CD4-positive, alpha-beta T cell treated with Interleukin-4 for 4 hours (primary cell): ENCODE data around the gene LNP1.
"Not testable (repeated sequence)": the region's sequence is repeated elsewhere in the genome, so short reads cannot be mapped to it uniquely, and the experiment has no call there.

Source experiments
- DNase-seq: peaks from one replicate; pipeline ENCODE4 v3.0.0-alpha.2; 2020

LNP1 gene

DNA sequence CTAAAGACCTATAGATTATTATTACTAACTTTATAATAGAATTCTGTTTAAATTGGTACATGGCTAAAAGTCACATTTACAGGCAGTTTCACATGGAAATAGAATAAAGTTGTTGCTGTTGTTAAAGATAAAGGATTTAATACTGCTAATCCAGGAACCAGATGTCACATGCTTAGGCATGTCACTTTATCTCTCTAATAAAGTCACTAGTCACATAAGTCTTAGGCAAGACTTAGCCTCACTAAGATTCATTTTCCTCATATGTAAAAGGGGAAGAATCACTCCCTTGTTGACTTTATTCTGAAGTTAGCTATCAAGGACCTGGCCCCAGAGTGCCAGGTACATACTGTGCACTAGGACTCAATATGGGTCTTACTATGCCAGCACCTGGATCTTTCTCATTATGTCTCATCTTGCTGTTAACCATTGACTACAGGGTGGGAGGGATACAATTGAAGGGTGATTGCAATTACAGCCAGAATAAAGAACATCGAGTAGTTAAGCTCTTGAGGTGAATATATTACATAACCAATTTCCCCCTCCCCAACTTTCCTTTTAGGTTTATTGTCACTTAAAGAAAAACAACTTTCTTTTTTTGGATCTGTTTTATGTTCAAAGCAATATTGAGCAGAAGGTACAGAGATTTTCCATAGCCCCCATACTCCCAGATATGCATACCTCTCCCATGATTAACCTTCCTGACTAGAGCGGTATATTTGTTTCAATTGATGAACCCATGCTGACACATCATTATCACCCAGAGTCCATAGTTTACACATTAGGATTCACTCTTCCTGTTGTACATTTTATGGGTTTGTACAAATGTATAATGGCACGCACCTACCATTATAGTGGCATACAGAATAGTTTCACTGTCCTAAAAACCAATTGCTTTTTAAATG is 36.6 kb downstream of the LNP1 start:
- DNase-seq = no peak

DNA sequence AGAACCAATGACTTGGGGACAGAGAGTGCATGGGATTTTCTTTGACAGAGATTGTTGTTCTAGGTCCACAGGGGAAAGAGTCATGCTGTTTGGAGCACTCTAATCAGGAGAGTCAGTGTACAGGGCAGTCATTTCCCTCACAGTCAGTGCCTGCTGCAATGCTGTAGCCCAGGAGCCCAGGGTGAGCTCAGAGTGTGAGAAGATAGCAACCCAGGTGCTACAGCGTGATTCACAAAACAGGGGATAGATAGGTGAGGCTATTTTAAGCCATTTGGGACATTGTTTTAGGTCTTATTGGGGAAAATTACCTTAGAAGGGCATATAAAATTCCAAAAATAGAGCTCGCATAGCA is 37.3 kb downstream of the LNP1 start:
- no peak for DNase-seq

DNA sequence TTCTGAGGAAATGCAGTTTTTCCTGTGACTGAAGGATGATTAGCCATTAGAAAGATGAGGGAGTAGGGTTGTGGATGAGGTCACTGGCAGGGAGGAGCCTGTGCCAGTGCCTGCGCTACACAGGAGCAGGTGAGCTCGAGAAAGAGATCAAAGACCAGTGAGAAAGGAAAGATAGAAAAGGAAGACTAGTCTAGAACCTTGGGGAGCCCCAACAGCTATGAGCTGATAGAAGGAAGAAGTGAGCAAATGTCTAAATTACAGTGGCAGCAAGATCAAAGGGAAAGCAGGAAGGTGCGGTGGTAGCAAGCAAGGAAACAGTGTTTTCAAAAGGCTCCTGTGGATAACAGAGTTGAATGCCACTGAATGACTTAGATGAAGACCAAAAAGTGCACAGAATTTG is 39.6 kb downstream of the LNP1 start:
- DNase-seq = no peak

DNA sequence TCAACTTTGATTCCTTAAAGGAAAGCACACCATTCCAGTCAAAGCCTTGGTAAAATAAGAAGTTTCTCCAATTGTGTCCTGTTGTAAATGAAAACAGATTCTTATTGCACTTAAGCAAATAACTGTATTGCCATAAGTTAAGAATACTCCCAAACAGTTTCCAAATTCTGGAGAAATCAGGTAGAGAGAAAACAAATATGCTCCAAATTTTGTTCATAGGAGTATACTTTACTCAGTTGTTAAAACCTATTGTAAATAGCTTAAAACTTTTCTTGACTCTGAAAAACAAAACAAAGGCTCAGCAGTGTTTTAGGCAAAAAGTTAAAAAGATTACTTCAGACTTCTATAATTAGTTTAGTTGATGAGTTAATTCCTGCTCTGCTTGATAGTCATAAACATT is 42.4 kb downstream of the LNP1 start:
- no peak for DNase-seq

DNA sequence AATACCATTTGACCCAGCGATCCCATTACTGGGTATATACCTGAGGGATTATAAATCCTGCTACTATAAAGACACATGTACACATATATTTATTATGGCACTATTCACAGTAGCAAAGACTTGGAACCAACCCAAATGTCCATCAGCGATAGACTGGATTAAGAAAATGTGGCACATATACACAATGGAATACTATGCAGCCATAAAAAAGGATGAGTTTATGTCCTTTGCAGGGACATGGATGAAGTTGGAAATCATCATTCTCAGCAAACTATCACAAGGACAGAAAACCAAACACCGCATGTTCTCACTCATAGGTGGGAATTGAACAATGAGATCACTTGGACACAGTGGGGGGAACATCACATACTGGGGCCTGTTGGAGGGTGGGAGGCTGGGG is 45.7 kb downstream of the LNP1 start:
- DNase-seq = not testable (repeated sequence)

DNA sequence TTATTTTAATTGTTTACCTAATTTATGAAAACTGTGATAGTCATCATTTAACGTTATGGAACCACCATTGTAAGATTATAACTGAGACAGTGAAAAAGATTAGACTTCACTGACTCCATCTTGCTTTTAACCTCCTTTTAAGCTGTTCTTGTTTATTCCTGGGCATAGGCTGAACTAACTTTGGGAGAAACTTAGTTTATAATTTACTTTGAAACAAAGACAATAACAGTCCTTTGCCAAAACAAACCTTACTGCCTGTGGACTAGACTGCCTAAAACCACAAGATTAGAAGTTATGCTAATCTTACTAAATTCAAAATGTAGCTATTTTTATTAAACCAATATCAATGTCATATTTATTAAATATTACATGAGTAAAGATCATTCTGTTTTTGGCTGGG is 46.7 kb downstream of the LNP1 start:
- DNase-seq = no peak

DNA sequence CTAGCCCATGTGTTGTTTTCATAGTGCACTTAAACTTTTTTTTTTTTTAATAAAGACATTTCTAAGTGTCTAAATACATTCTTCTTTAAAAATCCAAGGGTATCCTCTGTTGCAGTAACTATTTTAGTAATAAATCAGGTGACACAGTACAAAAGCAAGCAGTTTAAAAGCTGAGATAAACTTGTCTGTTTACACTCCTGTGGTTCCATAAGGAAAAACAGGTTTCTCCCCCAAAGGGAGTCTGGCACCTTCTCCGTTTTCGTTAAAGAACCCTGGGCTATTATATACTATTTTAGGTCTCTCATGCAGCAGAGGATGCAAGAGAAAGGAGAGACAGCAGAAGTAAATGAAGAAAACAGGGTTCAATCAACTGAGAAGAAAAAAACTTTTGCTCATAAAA is 47.9 kb downstream of the LNP1 start:
- DNase-seq = no peak

DNA sequence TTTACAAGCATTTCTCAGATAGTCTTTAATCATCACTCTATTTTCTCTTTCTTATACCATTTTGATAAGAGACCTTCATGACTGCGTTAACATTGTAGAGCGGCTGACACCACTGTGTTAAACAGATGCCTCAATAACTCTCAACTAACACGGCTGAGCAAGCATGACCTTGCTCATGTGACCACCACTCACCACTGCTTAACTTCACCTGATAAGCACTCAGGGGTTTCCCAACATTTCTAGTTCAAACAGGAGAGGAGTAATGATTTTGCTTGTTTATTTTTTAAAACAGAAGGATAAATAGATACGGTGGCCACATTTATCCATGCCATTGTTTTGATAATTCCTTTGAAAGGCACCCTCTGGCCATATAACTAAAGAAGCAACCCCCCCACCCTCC is 53.3 kb downstream of the LNP1 start:
- no peak for DNase-seq

DNA sequence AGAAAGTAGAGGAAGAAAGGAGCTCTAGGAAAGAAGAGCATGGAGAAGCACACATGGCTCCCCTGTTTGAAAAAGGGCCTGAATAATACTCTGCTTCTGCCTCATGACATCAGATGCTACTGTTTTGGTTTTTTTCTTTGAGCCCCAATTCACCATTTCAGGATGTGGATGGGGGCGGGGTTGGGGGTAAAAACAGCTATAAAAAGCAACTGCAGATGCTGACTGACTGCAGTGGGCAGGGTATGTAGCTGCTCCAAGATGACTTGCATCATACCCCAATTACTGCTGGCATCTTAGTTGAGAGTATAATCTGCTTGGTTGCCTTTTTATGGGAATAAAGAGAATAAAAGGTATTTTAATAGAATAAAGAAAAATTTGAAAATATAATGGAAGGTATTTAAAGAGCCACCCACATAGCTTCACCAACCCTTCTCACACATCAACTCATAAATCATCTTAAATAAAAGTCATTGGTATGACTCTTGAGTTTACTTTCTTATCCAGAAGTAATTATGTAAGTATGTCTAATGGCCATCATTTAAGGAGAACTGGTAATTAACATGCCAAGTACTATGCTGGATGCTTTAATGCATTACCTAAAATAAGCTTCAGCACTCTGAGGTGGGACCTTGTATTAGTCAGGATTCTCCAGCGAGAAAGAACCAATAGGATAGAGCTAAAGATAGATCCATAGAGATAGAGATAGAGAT is 54.7 kb downstream of the LNP1 start:
- DNase-seq = no peak

DNA sequence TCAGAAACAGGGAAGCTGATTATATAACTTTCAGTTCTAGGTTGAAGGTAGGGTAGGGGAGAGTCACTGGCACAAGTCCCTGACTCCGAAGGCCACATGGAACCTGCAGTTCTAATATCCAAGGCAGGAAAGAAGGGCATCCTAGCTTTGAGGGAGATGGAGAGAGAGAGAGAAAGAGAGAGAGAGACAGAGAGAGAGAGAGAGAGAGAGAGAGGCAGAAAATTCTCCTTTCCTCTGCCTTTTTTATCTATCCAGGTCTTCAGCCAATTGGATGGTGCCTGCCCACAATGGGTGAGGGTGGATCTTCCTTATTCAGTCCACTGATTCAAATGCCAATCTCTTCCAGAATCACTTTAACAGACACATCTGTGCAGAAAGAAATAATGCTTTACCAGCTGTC is 55.4 kb downstream of the LNP1 start:
- no peak for DNase-seq

DNA sequence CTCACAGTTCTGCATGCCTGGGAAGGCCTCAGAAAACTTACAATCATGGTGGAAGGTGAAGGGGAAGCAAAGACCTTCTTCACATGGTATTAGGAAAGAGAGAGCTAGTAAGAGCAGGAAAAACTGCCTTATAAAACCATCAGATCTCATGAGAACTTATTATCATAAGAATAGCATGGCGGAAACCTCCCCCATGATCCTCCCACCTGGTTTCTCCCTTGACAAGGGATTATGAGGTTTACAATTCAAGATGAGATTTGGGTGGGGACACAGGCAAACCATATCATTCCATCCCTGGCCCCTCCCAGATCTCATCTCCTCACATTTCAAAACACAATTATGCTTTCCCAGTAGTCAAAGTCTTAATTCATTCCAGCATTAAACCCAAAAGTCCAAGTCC is 56.5 kb downstream of the LNP1 start:
- DNase-seq = no peak

DNA sequence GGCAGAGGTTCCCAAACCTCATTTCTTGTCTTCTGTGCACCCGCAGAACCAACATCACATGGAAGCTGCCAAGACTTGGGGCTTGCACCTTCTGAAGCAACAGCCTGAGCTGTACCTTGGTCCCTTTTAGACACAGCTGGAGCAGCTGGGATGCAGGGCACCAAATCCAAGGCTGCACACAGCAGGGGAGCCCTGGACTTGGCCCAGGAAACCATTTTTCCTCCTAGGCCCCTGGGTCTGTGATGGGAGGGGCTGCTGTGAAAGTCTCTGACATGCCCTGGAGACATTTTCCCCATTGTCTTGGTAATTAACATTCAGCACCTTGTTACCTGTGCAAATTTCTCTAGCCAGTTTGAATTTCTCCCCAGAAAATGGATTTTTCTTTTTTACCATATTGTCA is 57.5 kb downstream of the LNP1 start:
- DNase-seq = no peak

DNA sequence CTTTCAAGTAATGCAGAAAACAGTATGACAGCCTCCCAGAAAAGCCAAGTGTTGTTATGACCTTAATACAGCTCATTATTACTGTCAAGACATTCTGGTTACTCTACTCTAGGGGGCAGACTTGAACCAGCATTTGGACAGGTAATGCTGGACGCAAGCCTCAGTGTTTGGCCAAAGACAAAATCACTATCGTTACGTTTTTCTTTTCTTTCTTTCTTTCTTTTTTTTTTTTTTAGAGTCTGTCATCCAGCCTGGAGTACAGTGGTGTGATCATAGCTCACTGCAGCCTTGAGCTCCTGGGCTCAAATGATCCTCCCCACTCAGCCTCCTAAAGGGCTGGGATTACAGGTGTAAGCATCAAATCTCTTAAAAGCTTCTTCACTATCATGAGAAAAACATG is 61.7 kb downstream of the LNP1 start:
- peak; percentile 7 for DNase-seq

DNA sequence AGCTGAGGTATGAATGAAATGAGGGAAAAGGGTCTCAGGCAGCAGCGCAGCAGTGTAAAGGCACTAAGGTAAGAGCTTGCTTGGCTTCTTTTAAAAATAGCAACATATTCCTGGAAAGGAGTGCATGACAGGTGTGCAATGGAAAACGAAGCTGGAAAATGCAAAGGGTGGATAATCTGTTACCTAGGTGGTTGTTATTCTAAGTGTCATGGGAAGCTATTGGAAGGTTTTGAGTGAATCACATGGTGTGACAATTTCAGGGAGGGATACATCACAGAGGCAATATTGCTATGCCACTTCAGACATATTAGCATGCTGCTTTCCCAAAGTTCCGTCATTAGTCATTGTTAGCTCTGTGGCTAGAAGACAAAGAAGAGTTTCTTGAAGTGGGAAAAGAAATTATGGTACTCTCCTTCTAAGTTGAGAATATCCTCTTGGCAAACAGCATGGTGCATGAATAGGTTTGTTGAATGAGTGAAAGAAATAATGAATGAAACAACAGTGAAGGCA is 62.4 kb downstream of the LNP1 start:
- no peak for DNase-seq

DNA sequence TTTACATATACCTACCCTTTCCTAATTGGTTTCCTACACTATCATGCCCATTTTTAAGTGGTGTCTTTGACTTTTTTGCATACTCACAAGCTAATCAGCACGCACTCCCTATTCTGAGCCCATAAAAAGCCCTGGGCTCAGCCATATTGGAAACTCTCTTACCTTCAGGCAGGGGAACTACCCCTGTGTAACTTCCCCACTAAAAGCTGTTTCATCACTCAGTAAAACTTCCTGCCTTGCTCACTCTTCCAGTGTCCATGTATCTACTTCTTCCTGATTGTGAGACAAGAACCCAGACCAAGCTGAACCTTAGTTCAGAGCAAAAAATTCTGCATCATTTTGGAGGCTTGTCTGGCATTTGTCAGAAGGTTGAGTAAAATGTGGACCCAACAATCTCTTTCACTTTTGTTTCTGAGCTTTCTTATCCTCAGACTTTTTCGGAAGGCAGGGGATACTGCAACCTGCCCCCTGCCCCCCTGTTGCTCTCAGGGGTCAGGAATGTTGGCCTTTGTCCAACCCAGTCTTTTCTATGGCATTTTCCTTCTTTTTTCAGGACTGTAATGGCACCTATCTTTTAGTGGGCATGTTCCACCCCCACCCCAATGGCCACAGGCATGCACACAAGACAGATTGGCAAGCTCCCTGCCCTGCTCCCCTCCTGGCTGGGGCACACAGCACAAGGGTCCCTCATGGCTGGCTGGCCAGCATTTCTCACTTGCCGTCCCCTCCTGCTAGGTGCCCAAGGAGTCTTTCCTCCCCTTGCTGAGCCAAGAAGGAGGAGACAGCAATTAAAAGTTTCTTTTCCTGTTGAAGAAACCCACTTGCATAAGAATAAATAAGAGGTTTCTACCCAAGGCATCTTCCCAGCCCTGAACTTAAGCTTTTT is 64.8 kb downstream of the LNP1 start:
- no peak for DNase-seq

DNA sequence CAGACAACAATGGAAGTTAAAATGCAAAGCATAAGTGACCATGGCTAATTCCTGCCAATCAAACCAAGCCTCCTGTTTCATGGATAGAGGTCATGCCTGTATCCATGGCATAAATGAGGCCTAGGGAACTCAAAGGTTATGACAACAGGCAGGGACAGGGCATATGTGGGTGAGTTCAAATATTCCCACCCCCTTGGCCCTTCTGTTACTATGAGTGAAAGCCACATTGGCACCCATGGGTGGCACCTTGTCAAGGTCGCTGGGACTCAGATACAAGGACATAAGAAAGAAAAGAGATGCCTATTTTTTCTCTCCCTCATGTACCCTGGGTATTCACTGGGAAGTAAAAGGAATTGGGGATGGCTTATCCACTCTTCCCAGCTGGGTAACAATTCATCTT is 65.8 kb downstream of the LNP1 start:
- DNase-seq = no peak

DNA sequence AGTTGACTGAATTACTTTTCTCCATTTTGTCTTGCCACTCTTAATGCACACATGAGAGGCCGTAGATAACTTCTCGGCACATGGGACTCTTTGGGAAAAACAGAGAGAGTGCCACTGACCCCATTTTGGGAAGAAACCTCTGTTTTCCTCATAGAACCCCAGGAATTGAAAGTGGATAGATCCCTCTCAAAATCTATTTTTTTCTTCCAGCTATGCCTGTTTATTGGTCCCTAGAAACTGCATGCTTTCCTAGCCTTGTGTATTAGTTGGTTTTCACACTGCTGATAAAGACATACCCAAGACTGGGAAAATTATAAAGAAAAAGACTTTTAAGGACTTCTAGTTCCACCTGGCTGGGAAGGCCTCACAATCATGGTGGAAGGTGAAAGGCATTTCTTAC is 67.3 kb downstream of the LNP1 start:
- no peak for DNase-seq

DNA sequence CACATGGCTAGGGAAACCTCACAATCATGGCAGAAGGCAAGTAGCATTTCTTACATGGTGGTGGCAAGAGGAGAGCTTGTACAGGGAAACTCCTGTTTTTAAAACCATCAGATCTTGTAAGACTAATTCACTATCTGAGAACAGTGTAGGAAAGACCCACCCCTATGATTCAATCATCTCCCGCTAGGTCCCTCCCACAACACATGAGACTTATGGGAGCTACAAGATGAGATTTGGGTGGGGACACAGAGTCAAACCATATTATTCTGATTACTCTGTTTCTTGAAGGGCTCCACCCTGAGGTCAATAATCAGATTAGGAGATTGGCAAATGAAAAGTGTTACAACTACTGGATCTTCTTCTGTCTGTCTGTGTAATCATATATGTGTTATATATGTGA is 69.6 kb downstream of the LNP1 start:
- no peak for DNase-seq

DNA sequence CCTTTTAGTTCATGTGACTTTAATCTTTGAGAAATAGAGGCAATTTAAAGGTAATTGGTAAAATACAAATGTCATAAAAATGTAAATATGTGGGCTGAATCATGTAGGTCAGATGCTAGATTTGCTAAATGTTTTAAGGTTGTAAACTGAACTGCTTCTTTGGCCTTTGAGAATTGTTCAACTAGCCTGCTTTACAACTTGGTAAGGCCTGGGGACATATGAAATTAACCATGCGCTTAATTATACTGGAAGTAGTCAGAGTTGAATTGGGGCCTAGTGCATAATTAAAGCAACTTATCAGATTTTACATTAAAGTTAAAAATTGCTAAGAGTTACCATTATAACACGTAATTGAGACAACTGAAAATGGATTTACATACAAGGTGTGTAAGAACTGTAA is 70.1 kb downstream of the LNP1 start:
- no peak for DNase-seq

DNA sequence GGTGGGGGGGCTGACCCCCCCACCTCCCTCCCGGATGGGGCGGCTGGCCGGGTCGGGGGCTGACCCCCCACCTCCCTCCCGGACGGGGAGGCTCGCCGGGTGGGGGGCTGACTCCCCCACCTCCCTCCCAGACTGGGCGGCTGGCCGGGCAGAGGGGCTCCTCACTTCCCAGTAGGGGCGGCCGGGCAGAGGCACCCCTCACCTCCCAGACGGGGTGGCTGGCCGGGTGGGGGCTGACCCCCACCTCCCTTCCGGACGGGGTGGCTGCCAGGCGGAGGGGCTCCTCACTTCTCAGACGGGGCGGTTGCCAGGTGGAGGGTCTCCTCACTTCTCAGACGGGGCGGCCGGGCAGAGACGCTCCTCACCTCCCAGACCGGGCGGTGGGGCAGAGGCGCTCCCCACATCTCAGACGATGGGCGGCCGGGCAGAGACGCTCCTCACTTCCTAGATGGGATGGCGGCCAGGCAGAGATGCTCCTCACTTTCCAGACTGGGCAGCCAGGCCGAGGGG is 76.6 kb downstream of the LNP1 start:
- not testable (repeated sequence) for DNase-seq

DNA sequence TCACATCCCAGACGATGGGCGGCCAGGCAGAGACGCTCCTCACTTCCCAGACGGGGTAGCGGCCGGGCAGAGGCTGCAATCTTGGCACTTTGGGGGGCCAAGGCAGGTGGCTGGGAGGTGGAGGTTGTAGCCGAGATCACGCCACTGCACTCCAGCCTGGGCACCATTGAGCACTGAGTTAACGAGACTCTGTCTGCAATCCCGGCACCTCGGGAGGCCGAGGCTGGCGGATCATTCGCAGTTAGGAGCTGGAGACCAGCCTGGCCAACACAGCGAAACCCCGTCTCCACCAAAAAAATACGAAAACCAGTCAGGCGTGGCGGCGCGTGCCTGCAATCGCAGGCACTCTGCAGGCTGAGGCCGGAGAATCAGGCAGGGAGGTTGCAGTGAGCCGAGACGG is 77.2 kb downstream of the LNP1 start:
- DNase-seq = not testable (repeated sequence)

DNA sequence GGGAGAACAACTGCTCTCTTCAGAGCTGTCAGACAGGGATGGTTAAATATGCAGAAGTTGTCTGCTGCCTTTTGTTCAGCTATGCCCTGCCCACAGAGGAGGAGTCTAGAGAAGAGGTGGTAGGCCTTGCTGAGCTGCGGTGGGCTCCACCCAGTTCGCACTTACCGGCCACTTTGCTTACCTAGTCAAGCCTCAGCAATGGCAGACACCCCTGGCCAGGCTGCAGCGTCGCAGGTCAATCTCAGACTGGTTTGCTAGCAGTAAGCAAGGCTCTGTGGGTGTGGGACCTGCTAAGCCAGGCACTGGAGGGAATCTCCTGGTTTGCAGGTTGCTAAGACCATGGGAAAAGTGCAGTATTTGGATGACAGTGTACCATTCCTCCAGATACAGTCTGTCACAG is 78.7 kb downstream of the LNP1 start:
- DNase-seq = no peak

DNA sequence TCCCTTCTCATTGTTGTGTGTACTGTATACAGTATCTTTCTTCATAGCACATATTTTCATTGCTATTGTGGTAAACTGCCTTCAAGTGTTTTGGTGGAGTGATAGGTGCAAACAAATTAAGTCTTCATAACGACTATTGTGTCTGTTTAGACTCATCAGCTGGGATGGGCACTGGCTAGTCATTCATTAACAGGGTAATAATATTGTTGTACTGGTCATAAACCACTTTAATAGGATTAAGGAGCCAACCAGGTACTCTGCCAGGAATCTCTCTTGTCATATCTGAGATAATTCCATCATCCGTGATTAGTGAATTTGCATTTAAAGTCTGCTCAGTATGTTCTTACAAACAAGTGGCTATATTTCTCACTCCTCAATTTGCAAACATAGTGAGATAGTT is 80.8 kb downstream of the LNP1 start:
- no peak for DNase-seq
